Measurements from ENCODE around the gene KLHDC8A. TPM values are rescaled to one million over a fixed set of nuclear protein-coding genes. Genes with fewer than 3 reads are reported as not detected.

The KLHDC8A gene
- total and polyA plus RNA-seq, 7 donors = 0.01 to 0.24 (median 0.03) TPM; not detected in 4

- Histone ChIP-seq H3K4me1 (peaks cover 9% of the 10 kb centered on the region), H3K27me3 (ENCODE audit: insufficient read depth in 3 of 3, low read length in 2 of 3) (no peaks in the 10 kb centered on the region), H3K4me3 (no peak overlapping the region), H3K9me3 (no peaks in the 10 kb centered on the region), H3K27ac (no peak overlapping the region), H3K36me3 (ENCODE audit: insufficient read depth in 1 of 2, low read depth in 1 of 2) (no peaks in the 10 kb centered on the region)
- intact Hi-C loops (cut with DNase I) = no loop called here
- DNase-seq (no peak), ATAC-seq (no peak)
- no peak for TF ChIP-seq CTCF (IDR thresholded peaks at IDR 0.05)
- 92 to 98% (median 95%) methylated on average over 6 of the region's 6 CpGs for WGBS, 3 donors
These were observed 65.1 kb downstream of the KLHDC8A start for GRCh38 chr1:205291596-205291995.

GRCh38 chr1:205287767-205288559 is 68.8 kb downstream of the KLHDC8A start:
- H3K27me3 ChIP-seq (ENCODE audit: insufficient read depth in 3 of 3, low read length in 2 of 3) = no peaks in the 10 kb centered on the region
- H3K36me3 ChIP-seq (ENCODE audit: insufficient read depth in 1 of 2, low read depth in 1 of 2) = no peaks in the 10 kb centered on the region
- WGBS, 3 donors = 59 to 61% (median 61%) methylated on average over 8 of the region's 8 CpGs
- no peak for DNase-seq
- H3K9me3 ChIP-seq = no peaks in the 10 kb centered on the region
- H3K4me3 ChIP-seq = no peak overlapping the region
- intact Hi-C loops (cut with DNase I) = no loop called here
- no peak for TF ChIP-seq CTCF (IDR thresholded peaks at IDR 0.05)
- H3K27ac ChIP-seq = no peak overlapping the region
- no peak for ATAC-seq
- H3K4me1 ChIP-seq = peaks cover 19% of the 10 kb centered on the region

- H3K4me1 ChIP-seq = peaks cover 19% of the 10 kb centered on the region
- 85 to 97% (median 93%) methylated on average over 3 of the region's 3 CpGs for WGBS, 3 donors
- DNase-seq = no peak
- H3K27me3 ChIP-seq (ENCODE audit: insufficient read depth in 3 of 3, low read length in 2 of 3) = no peaks in the 10 kb centered on the region
- H3K27ac ChIP-seq = no peak overlapping the region
- intact Hi-C loops (cut with DNase I) = no loop called here
- H3K9me3 ChIP-seq = no peaks in the 10 kb centered on the region
- no peak for ATAC-seq
- H3K4me3 ChIP-seq = no peak overlapping the region
- no peaks in the 10 kb centered on the region for H3K36me3 ChIP-seq (ENCODE audit: insufficient read depth in 1 of 2, low read depth in 1 of 2)
- TF ChIP-seq CTCF (IDR thresholded peaks at IDR 0.05) = no peak
These were observed 69.6 kb downstream of the KLHDC8A start for GRCh38 chr1:205287076-205287475.

GRCh38 chr1:205286335-205286950 is 70.3 kb downstream of the KLHDC8A start:
- H3K4me1 ChIP-seq = peaks cover 19% of the 10 kb centered on the region
- H3K27ac ChIP-seq = no peak overlapping the region
- intact Hi-C loops (cut with DNase I) = no loop called here
- H3K36me3 ChIP-seq (ENCODE audit: insufficient read depth in 1 of 2, low read depth in 1 of 2) = no peaks in the 10 kb centered on the region
- TF ChIP-seq CTCF (IDR thresholded peaks at IDR 0.05) = no peak
- no peak for DNase-seq
- no peaks in the 10 kb centered on the region for H3K9me3 ChIP-seq
- no peaks in the 10 kb centered on the region for H3K27me3 ChIP-seq (ENCODE audit: insufficient read depth in 3 of 3, low read length in 2 of 3)
- 89 to 96% (median 91%) methylated on average over 9 of the region's 9 CpGs for WGBS, 3 donors
- ATAC-seq = no peak
- H3K4me3 ChIP-seq = no peak overlapping the region

Other genes with a start within 250 kb of the KLHDC8A start
- 10 to 100 TPM; 10.7 to 15.2 (median 13.3) TPM for gene RBBP5, start 234.9 kb downstream of the KLHDC8A start, total RNA-seq
- 10 to 100 TPM in 1 of 3 donors, 1 to 10 TPM in 2; 6.8 to 28.9 (median 8.3) TPM for gene RBBP5, start 234.9 kb downstream of the KLHDC8A start, polyA plus RNA-seq
- gene DSTYK, start 145.2 kb downstream of the KLHDC8A start, total RNA-seq = 10 to 100 TPM in 3 of 4 donors, 1 to 10 TPM in 1; 10.0 to 22.6 (median 13.9) TPM
- gene DSTYK, start 145.2 kb downstream of the KLHDC8A start, polyA plus RNA-seq = 10 to 100 TPM in 1 of 3 donors, 1 to 10 TPM in 2; 2.3 to 19.3 (median 5.2) TPM
- gene TMCC2, start 129.0 kb downstream of the KLHDC8A start, total RNA-seq = 10 to 100 TPM in 1 of 4 donors, 1 to 10 TPM in 3; 3.4 to 21.4 (median 6.9) TPM
- gene TMCC2, start 129.0 kb downstream of the KLHDC8A start, polyA plus RNA-seq = 10 to 100 TPM in 1 of 3 donors, 1 to 10 TPM in 1, under 1 TPM in 1; 0.66 to 17.5 (median 4.3) TPM
- gene NUAK2, start 35.2 kb downstream of the KLHDC8A start, total RNA-seq = 1 to 10 TPM in 3 of 4 donors, under 1 TPM in 1; 0.55 to 1.3 (median 1.2) TPM
- under 1 TPM; 0.20 to 0.48 (median 0.22) TPM for gene NUAK2, start 35.2 kb downstream of the KLHDC8A start, polyA plus RNA-seq
- not detected for gene LEMD1, start 65.1 kb upstream of the KLHDC8A start, total RNA-seq
- gene LEMD1, start 65.1 kb upstream of the KLHDC8A start, polyA plus RNA-seq = not detected
- not detected for gene BLACAT1, start 99.1 kb upstream of the KLHDC8A start, total RNA-seq
- not detected for gene BLACAT1, start 99.1 kb upstream of the KLHDC8A start, polyA plus RNA-seq
- 10 to 100 TPM in 1 of 4 donors, 1 to 10 TPM in 3; 3.9 to 11.9 (median 6.0) TPM for gene CDK18, start 147.7 kb upstream of the KLHDC8A start, total RNA-seq
- gene CDK18, start 147.7 kb upstream of the KLHDC8A start, polyA plus RNA-seq = 1 to 10 TPM; 1.5 to 2.1 (median 1.6) TPM

All from psoas muscle (tissue), 8 donors.